NAMALWA (cell line): ENCODE results near the gene IL1RAPL2.
"Not testable (repeated sequence)": the region's sequence is repeated elsewhere in the genome, so short reads cannot be mapped to it uniquely, and the experiment has no call there.

ENCODE experiments used
- DNase-seq: peaks from one replicate; pipeline ENCODE4 v3.0.0-alpha.2; 2015; ENCODE audit warnings: low spot score

IL1RAPL2 gene

GRCh38 chrX:104565791-104566680 is at the start of gene IL1RAPL2:
Gene IL1RAPL2 (plus strand): TSS chrX:104566199.
- DNase-seq = no peak

- no peak for DNase-seq
Observed at GRCh38 chrX:104522386-104522785, 43.6 kb upstream of the IL1RAPL2 start.

- DNase-seq = no peak
Observed at GRCh38 chrX:104523858-104524257, 42.1 kb upstream of the IL1RAPL2 start.

GRCh38 chrX:104539081-104539480 is 26.9 kb upstream of the IL1RAPL2 start:
- no peak for DNase-seq

GRCh38 chrX:104542447-104542846 is 23.6 kb upstream of the IL1RAPL2 start:
- DNase-seq = not testable (repeated sequence)

- DNase-seq = no peak
Observed at GRCh38 chrX:104564335-104564734, 1.7 kb upstream of the IL1RAPL2 start.

- no peak for DNase-seq
Observed at GRCh38 chrX:104564921-104565703, 887 bp upstream of the IL1RAPL2 start.

- DNase-seq = no peak
Observed at GRCh38 chrX:104566681-104567501, 892 bp downstream of the IL1RAPL2 start.

- no peak for DNase-seq
Observed at GRCh38 chrX:104567506-104567905, 1.5 kb downstream of the IL1RAPL2 start.

GRCh38 chrX:104568304-104568915 is 2.4 kb downstream of the IL1RAPL2 start:
- no peak for DNase-seq

- DNase-seq = no peak
Observed at GRCh38 chrX:104618106-104618895, 52.3 kb downstream of the IL1RAPL2 start.

- DNase-seq = no peak
Observed at GRCh38 chrX:104621781-104622180, 55.8 kb downstream of the IL1RAPL2 start.

GRCh38 chrX:104641176-104641575 is 75.2 kb downstream of the IL1RAPL2 start:
- no peak for DNase-seq

- DNase-seq = no peak
Observed at GRCh38 chrX:104647084-104647483, 81.1 kb downstream of the IL1RAPL2 start.

- no peak for DNase-seq
Observed at GRCh38 chrX:104659005-104659744, 93.2 kb downstream of the IL1RAPL2 start.

- no peak for DNase-seq
Observed at GRCh38 chrX:104660092-104660491, 94.1 kb downstream of the IL1RAPL2 start.

GRCh38 chrX:104662694-104663093 is 96.7 kb downstream of the IL1RAPL2 start:
- DNase-seq = no peak

- DNase-seq = no peak
Observed at GRCh38 chrX:104665691-104666090, 99.7 kb downstream of the IL1RAPL2 start.

GRCh38 chrX:104668550-104668949 is 102.6 kb downstream of the IL1RAPL2 start:
- DNase-seq = peak; percentile 5

- no peak for DNase-seq
Observed at GRCh38 chrX:104669063-104669462, 103.1 kb downstream of the IL1RAPL2 start.
